Measurements from ENCODE around the gene ASB2.

The ASB2 gene

GRCh38 chr14:93950948-93951634, 25.3 kb downstream of the ASB2 start:
- no peak for DNase-seq
- peaks cover 3% of the 10 kb centered on the region for H3K27me3 ChIP-seq (ENCODE audit: insufficient read depth, low read depth, severe bottlenecking)
- no peak for TF ChIP-seq CTCF (IDR thresholded peaks at IDR 0.05; ENCODE audit: low read depth, low read length)
- no peaks in the 10 kb centered on the region for H3K36me3 ChIP-seq
- no peaks in the 10 kb centered on the region for H3K9me3 ChIP-seq (ENCODE audit: severe bottlenecking)
- H3K27ac ChIP-seq: no peak overlapping the region
- no peak overlapping the region for H3K4me3 ChIP-seq (ENCODE audit: low read depth, low read length)

- H3K27ac ChIP-seq: no peak overlapping the region
- no peak for TF ChIP-seq CTCF (IDR thresholded peaks at IDR 0.05; ENCODE audit: low read depth, low read length)
- H3K27me3 ChIP-seq (ENCODE audit: insufficient read depth, low read depth, severe bottlenecking): peaks cover 3% of the 10 kb centered on the region
- H3K36me3 ChIP-seq: no peaks in the 10 kb centered on the region
- no peak for DNase-seq
- no peak overlapping the region for H3K4me3 ChIP-seq (ENCODE audit: low read depth, low read length)
- H3K9me3 ChIP-seq (ENCODE audit: severe bottlenecking): no peaks in the 10 kb centered on the region
These were observed 26.8 kb downstream of the ASB2 start for GRCh38 chr14:93949511-93950075.

GRCh38 chr14:93947282-93947681, 29.1 kb downstream of the ASB2 start:
- DNase-seq: no peak
- Histone ChIP-seq H3K27me3 (ENCODE audit: insufficient read depth, low read depth, severe bottlenecking) (peaks cover 3% of the 10 kb centered on the region), H3K27ac (no peak overlapping the region), H3K36me3 (no peaks in the 10 kb centered on the region), H3K9me3 (ENCODE audit: severe bottlenecking) (no peaks in the 10 kb centered on the region), H3K4me3 (ENCODE audit: low read depth, low read length) (no peak overlapping the region)
- no peak for TF ChIP-seq CTCF (IDR thresholded peaks at IDR 0.05; ENCODE audit: low read depth, low read length)

GRCh38 chr14:93946541-93947090, 29.8 kb downstream of the ASB2 start:
- Histone ChIP-seq H3K9me3 (ENCODE audit: severe bottlenecking) (no peaks in the 10 kb centered on the region), H3K4me3 (ENCODE audit: low read depth, low read length) (no peak overlapping the region), H3K27ac (no peak overlapping the region), H3K27me3 (ENCODE audit: insufficient read depth, low read depth, severe bottlenecking) (peaks cover 3% of the 10 kb centered on the region), H3K36me3 (no peaks in the 10 kb centered on the region)
- no peak for TF ChIP-seq CTCF (IDR thresholded peaks at IDR 0.05; ENCODE audit: low read depth, low read length)
- DNase-seq: no peak

GRCh38 chr14:93946104-93946503, 30.3 kb downstream of the ASB2 start:
- Histone ChIP-seq H3K36me3 (no peaks in the 10 kb centered on the region), H3K27me3 (ENCODE audit: insufficient read depth, low read depth, severe bottlenecking) (peaks cover 3% of the 10 kb centered on the region), H3K27ac (no peak overlapping the region), H3K4me3 (ENCODE audit: low read depth, low read length) (no peak overlapping the region), H3K9me3 (ENCODE audit: severe bottlenecking) (no peaks in the 10 kb centered on the region)
- TF ChIP-seq CTCF (IDR thresholded peaks at IDR 0.05; ENCODE audit: low read depth, low read length): no peak
- DNase-seq: no peak
